ENCODE measurements around the gene ARF1. TPM values are rescaled to one million over a fixed set of nuclear protein-coding genes. Genes with fewer than 3 reads are reported as not detected.

Gene ARF1
- total and polyA plus RNA-seq, 2 of the 13 experiments (the other 11 are each of a cell fraction or from before 2014, with no cell fraction given): 186 to 327 TPM

- peak; percentile 62; the same call in 1 of the 2 replicates for TF ChIP-seq PAXIP1 (CRISPR knock-in tag; conservative IDR thresholded peaks at IDR 0.05)
- TF ChIP-seq GTF3A (CRISPR knock-in tag; conservative IDR thresholded peaks at IDR 0.05): no peak; the same call in 1 of the 2 replicates
- TF ChIP-seq, protein P1, sequence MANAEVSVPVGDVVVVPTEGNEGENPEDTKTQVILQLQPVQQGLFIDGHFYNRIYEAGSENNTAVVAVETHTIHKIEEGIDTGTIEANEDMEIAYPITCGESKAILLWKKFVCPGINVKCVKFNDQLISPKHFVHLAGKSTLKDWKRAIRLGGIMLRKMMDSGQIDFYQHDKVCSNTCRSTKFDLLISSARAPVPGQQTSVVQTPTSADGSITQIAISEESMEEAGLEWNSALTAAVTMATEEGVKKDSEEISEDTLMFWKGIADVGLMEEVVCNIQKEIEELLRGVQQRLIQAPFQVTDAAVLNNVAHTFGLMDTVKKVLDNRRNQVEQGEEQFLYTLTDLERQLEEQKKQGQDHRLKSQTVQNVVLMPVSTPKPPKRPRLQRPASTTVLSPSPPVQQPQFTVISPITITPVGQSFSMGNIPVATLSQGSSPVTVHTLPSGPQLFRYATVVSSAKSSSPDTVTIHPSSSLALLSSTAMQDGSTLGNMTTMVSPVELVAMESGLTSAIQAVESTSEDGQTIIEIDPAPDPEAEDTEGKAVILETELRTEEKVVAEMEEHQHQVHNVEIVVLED (CRISPR knock-in tag; IDR thresholded peaks at IDR 0.05; ENCODE audit: borderline replicate concordance): peak; percentile 96
- TF ChIP-seq TRIM22 (IDR thresholded peaks at IDR 0.05): no peak
- TF ChIP-seq ZNF430 (CRISPR knock-in tag; IDR thresholded peaks at IDR 0.05): peak; percentile 79
- no peak for TF ChIP-seq ESRRA (CRISPR knock-in tag; IDR thresholded peaks at IDR 0.05; ENCODE audit: low read depth)
- TF ChIP-seq MXD3 (CRISPR knock-in tag; IDR thresholded peaks at IDR 0.05): peak; percentile 41; the same call in 1 of the 2 replicates
- peak; percentile 86 for TF ChIP-seq ZNF777 (CRISPR knock-in tag; IDR thresholded peaks at IDR 0.05)
- peak; percentile 58 for TF ChIP-seq POLR2AphosphoS5 (IDR thresholded peaks at IDR 0.05; ENCODE audit: low read depth, low read length)
- TF ChIP-seq, protein P2, sequence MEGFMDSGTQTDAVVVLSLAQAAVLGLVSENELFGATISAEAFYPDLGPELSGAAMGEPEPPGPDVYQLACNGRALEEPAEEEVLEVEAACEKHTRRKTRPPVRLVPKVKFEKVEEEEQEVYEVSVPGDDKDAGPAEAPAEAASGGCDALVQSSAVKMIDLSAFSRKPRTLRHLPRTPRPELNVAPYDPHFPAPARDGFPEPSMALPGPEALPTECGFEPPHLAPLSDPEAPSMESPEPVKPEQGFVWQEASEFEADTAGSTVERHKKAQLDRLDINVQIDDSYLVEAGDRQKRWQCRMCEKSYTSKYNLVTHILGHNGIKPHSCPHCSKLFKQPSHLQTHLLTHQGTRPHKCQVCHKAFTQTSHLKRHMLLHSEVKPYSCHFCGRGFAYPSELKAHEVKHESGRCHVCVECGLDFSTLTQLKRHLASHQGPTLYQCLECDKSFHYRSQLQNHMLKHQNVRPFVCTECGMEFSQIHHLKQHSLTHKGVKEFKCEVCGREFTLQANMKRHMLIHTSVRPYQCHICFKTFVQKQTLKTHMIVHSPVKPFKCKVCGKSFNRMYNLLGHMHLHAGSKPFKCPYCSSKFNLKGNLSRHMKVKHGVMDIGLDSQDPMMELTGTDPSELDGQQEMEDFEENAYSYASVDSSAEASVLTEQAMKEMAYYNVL (CRISPR knock-in tag; IDR thresholded peaks at IDR 0.05; ENCODE audit: borderline replicate concordance): no peak; the same call in 1 of the 2 replicates
- TF ChIP-seq ERF (CRISPR knock-in tag; IDR thresholded peaks at IDR 0.05): peak; percentile 79; the same call in 1 of the 2 replicates
- no peak for TF ChIP-seq ZBTB42 (CRISPR knock-in tag; IDR thresholded peaks at IDR 0.05)
- no peak for TF ChIP-seq HDAC2 (CRISPR knock-in tag; IDR thresholded peaks at IDR 0.05)
- no peak for TF ChIP-seq ZNF737 (CRISPR knock-in tag; IDR thresholded peaks at IDR 0.05; ENCODE audit: borderline replicate concordance)
- TF ChIP-seq TARDBP (CRISPR knock-in tag; IDR thresholded peaks at IDR 0.05): peak; percentile 32; the same call in 1 of the 2 replicates
- no peak; the same call in 1 of the 2 replicates for TF ChIP-seq ZSCAN9 (CRISPR knock-in tag; IDR thresholded peaks at IDR 0.05; ENCODE audit: borderline replicate concordance)
- no peak for TF ChIP-seq ZNF331 (CRISPR knock-in tag; IDR thresholded peaks at IDR 0.05)
- TF ChIP-seq ZNF747 (CRISPR knock-in tag; IDR thresholded peaks at IDR 0.05; ENCODE audit: borderline replicate concordance): peak; percentile 75; the same call in 1 of the 2 replicates
- 0 out of 2 replicates have a peak, but pooled peaks have one; percentile 45 for TF ChIP-seq ZNF678 (CRISPR knock-in tag; IDR thresholded peaks at IDR 0.05)
- no peak for TF ChIP-seq ZNF17 (CRISPR knock-in tag; IDR thresholded peaks at IDR 0.05)
Measured at GRCh38 chr1:228139931-228140723, 57.6 kb downstream of the ARF1 start, which contains the start of gene GUK1 (continued).
